GM10248 (cell line): ENCODE results near the gene LRP6.

Source experiments
- CTCF ChIA-PET: fragments of 300-600 bp; sonication (Branson Sonifier 250); formaldehyde crosslinking; extraction: SDS; loops from one replicate; lab custom pipeline; 2021; ENCODE audit warnings: antibody characterized with exemption; lab: Yijun Ruan, JAX
- POLR2A ChIA-PET: fragments of 350-650 bp; sonication (Branson Sonifier 250); formaldehyde crosslinking; extraction: SDS; loops from one replicate; lab custom pipeline; 2020; ENCODE audit warnings: antibody characterized with exemption; lab: Yijun Ruan, JAX
- DNase-seq: peaks from one replicate; pipeline ENCODE4 v3.0.0; 2012; ENCODE audit errors: extremely low spot score
- CTCF ChIP-seq: IDR thresholded peaks from 2 replicates; pipeline ENCODE4 v1.5.1; 2012; ENCODE audit warnings: mild to moderate bottlenecking, low read depth; ENCODE audit errors: extremely low read depth, missing control alignments, control extremely low read depth

Gene LRP6

GRCh38 chr12:12069821-12070548 lies 196.9 kb downstream of the LRP6 start:
- TF ChIP-seq CTCF = no peak
- ChIA-PET CTCF (no interaction called here), POLR2A (no interaction called here)
- DNase-seq = no peak

DNA sequence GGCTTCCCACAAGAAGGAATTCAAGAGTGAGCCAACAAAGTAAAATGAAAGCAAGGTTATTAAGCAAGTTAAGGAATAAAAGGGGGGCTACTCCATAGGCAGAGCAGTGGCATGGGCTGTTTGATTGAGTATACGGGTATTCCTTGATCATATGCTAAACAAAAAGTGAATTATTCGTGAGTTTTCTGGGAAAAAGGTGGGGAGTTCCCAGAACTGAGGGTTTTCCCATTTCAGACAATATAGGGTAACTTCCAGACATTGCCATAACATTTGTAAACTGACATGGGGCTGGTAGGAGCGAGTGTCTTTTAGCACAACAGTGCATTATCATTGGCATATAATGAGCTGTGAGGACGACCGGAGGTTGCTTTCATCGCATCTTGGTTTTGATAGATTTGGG lies 198.1 kb downstream of the LRP6 start:
- CTCF ChIA-PET = no interaction called here

More for the DNA sequence above, 198.1 kb downstream of the LRP6 start:
- DNase-seq = no peak
- no peak for TF ChIP-seq CTCF
- POLR2A ChIA-PET = no interaction called here
